Left lung (tissue), 10 donors: ENCODE measurements around the gene HIRIP3. TPM values are rescaled to one million over a fixed set of nuclear protein-coding genes. Genes with fewer than 3 reads are reported as not detected.
A peak's percentile ranks its signal among the peaks of the same experiment; 100 is the strongest.

Source experiments
- ATAC-seq: fragments of 200-7000 bp; cut with Tn5 transposase; one replicate; pipeline ENCODE4 v1.9.1; 2020; ENCODE audit warnings: moderate library complexity
- DNase-seq, 4 donors: peaks; one replicate each; pipeline ENCODE4 v3.0.0-alpha.2; 2013 to 2020
- H3K27ac ChIP-seq, 2 donors: fragments of 200-600 bp; sonication (generic) in 1 of 2; one replicate each; pipeline versions ENCODE4 v1.5.0 to v1.8.0; 2020 to 2021
- H3K27me3 ChIP-seq, 2 donors: fragments of 200-600 bp; sonication (generic) in 1 of 2; one replicate each; pipeline versions ENCODE4 v1.5.0 to v1.8.0; 2020 to 2021
- H3K36me3 ChIP-seq, 2 donors: fragments of 200-600 bp; sonication (generic) in 1 of 2; one replicate each; pipeline versions ENCODE4 v1.5.0 to v1.8.0; 2020 to 2021
- H3K4me1 ChIP-seq, 2 donors: fragments of 200-600 bp; one replicate each; pipeline ENCODE4 v1.8.0; 2021
- H3K4me3 ChIP-seq, 2 donors: fragments of 200-600 bp; sonication (generic) in 1 of 2; one replicate each; pipeline versions ENCODE4 v1.5.0 to v1.8.0; 2020 to 2021; ENCODE audit warnings: mild to moderate bottlenecking in 1 of 2
- H3K9me3 ChIP-seq, 2 donors: fragments of 200-600 bp; sonication (generic) in 1 of 2; one replicate each; pipeline versions ENCODE4 v1.5.0 to v1.8.0; 2020 to 2021
- CTCF ChIP-seq, 2 donors: fragments of 200-600 bp; sonication (generic) in 1 of 2; IDR thresholded peaks; one replicate each; pipeline versions ENCODE4 v1.5.0 to v1.8.0; 2021; ENCODE audit warnings: antibody characterized with exemption in 2 of 2
- intact Hi-C, 2 donors: fragments of 100-400 bp; cut with DNase I; formaldehyde crosslinking; loops; one replicate each; pipeline versions ENCODE4 v1.11.2 to v1.14.2; 2022
- polyA plus RNA-seq, 6 donors: library from polyadenylated mRNA; unstranded; fragments of 120-200 nt; gene quantifications; one replicate each; pipeline ENCODE4 v1.2.1, GENCODE V29; 2013; ENCODE audit not compliant: insufficient read length in 6 of 6
- total RNA-seq, 2 donors: library from RNA; stranded (reverse); fragmentation: NEBNext Ultra II Directional; extraction: Animal tissue kit (Norgen Biotek cat#: 25700); gene quantifications; one replicate each; pipeline ENCODE4 v1.2.1, GENCODE V29; 2021
- donor health status: DM: no; HTN: yes; CAD: no.
- donor health status: DM: no; HTN: no; CAD: no.

The HIRIP3 gene
- total and polyA plus RNA-seq, 8 donors: 14.4 to 20.7 (median 18.1) TPM

GRCh38 chr16:29943846-29944799 lies 51.3 kb downstream of the HIRIP3 start:
- peak overlapping the region; percentile 48 to 55 for H3K27ac ChIP-seq
- H3K27me3 ChIP-seq: no peaks in the 10 kb centered on the region
- DNase-seq (peak in 2 of 4 donors; percentile 50 to 55), ATAC-seq (peak; percentile 99)
- H3K4me1 ChIP-seq: no peaks in the 10 kb centered on the region
- no peak for TF ChIP-seq CTCF (IDR thresholded peaks at IDR 0.05)
- H3K4me3 ChIP-seq: no peak overlapping the region
- no peaks in the 10 kb centered on the region for H3K9me3 ChIP-seq
- intact Hi-C loops: no loop called here
- no peaks in the 10 kb centered on the region for H3K36me3 ChIP-seq

Other genes starting within 250 kb of the HIRIP3 start
- 10 to 100 TPM in 1 of 2 donors, 1 to 10 TPM in 1; 3.3 to 13.6 TPM for gene C16orf54, start 249.6 kb downstream of the HIRIP3 start, total RNA-seq
- gene C16orf54, start 249.6 kb downstream of the HIRIP3 start, polyA plus RNA-seq: under 1 TPM; 0.33 to 0.73 (median 0.63) TPM
- gene ZG16, start 217.4 kb downstream of the HIRIP3 start, total RNA-seq: not detected
- under 1 TPM in 5 of 6 donors, not detected in 1; 0.06 to 0.10 (median 0.07) TPM for gene ZG16, start 217.4 kb downstream of the HIRIP3 start, polyA plus RNA-seq
- gene KIF22, start 204.9 kb downstream of the HIRIP3 start, total RNA-seq: 10 to 100 TPM; 24.8 to 32.5 TPM
- gene KIF22, start 204.9 kb downstream of the HIRIP3 start, polyA plus RNA-seq: 10 to 100 TPM; 48.4 to 92.2 (median 63.9) TPM
- 100 to 1,000 TPM; 193 to 205 TPM for gene MAZ, start 189.1 kb downstream of the HIRIP3 start, total RNA-seq
- 100 to 1,000 TPM; 246 to 353 (median 292) TPM for gene MAZ, start 189.1 kb downstream of the HIRIP3 start, polyA plus RNA-seq
- gene PRRT2, start 183.4 kb downstream of the HIRIP3 start, total RNA-seq: 1 to 10 TPM in 1 of 2 donors, under 1 TPM in 1; 0.94 to 3.1 TPM
- 10 to 100 TPM in 5 of 6 donors, 1 to 10 TPM in 1; 9.0 to 15.1 (median 11.2) TPM for gene PRRT2, start 183.4 kb downstream of the HIRIP3 start, polyA plus RNA-seq
- 10 to 100 TPM; 16.4 to 23.1 TPM for gene PAGR1, start 179.5 kb downstream of the HIRIP3 start, total RNA-seq
- 10 to 100 TPM; 27.5 to 40.6 (median 30.6) TPM for gene PAGR1, start 179.5 kb downstream of the HIRIP3 start, polyA plus RNA-seq
- 100 to 1,000 TPM; 236 to 280 TPM for gene MVP, start 175.2 kb downstream of the HIRIP3 start, total RNA-seq
- 10 to 100 TPM; 12.5 to 22.8 (median 16.8) TPM for gene MVP, start 175.2 kb downstream of the HIRIP3 start, polyA plus RNA-seq
- 10 to 100 TPM; 69.5 to 84.8 TPM for gene CDIPT, start 132.4 kb downstream of the HIRIP3 start, total RNA-seq
- 10 to 100 TPM; 72.5 to 80.5 (median 78.3) TPM for gene CDIPT, start 132.4 kb downstream of the HIRIP3 start, polyA plus RNA-seq
- gene SEZ6L2, start 96.1 kb downstream of the HIRIP3 start, total RNA-seq: 10 to 100 TPM in 1 of 2 donors, 1 to 10 TPM in 1; 7.7 to 30.2 TPM
- gene SEZ6L2, start 96.1 kb downstream of the HIRIP3 start, polyA plus RNA-seq: 1 to 10 TPM; 4.9 to 6.3 (median 5.7) TPM
- gene ASPHD1, start 95.1 kb downstream of the HIRIP3 start, total RNA-seq: 10 to 100 TPM in 1 of 2 donors, 1 to 10 TPM in 1; 3.6 to 15.6 TPM
- under 1 TPM; 0.42 to 0.66 (median 0.61) TPM for gene ASPHD1, start 95.1 kb downstream of the HIRIP3 start, polyA plus RNA-seq
- gene KCTD13, start 69.4 kb downstream of the HIRIP3 start, total RNA-seq: 10 to 100 TPM; 14.8 to 20.9 TPM
- 10 to 100 TPM; 18.3 to 24.2 (median 21.3) TPM for gene KCTD13, start 69.4 kb downstream of the HIRIP3 start, polyA plus RNA-seq
- 100 to 1,000 TPM; 122 to 154 TPM for gene TMEM219, start 33.5 kb downstream of the HIRIP3 start, total RNA-seq
- 100 to 1,000 TPM; 103 to 128 (median 114) TPM for gene TMEM219, start 33.5 kb downstream of the HIRIP3 start, polyA plus RNA-seq
- 10 to 100 TPM; 61.4 to 64.5 TPM for gene TAOK2, start 21.7 kb downstream of the HIRIP3 start, total RNA-seq
- 10 to 100 TPM; 47.5 to 71.4 (median 55.0) TPM for gene TAOK2, start 21.7 kb downstream of the HIRIP3 start, polyA plus RNA-seq
- 10 to 100 TPM; 55.5 to 59.6 TPM for gene INO80E, start 624 bp upstream of the HIRIP3 start, total RNA-seq
- gene INO80E, start 624 bp upstream of the HIRIP3 start, polyA plus RNA-seq: 10 to 100 TPM; 42.1 to 59.3 (median 47.5) TPM
- 1 to 10 TPM; 2.5 to 2.7 TPM for gene DOC2A, start 15.4 kb upstream of the HIRIP3 start, total RNA-seq
- gene DOC2A, start 15.4 kb upstream of the HIRIP3 start, polyA plus RNA-seq: 1 to 10 TPM in 5 of 6 donors, under 1 TPM in 1; 0.77 to 5.1 (median 3.2) TPM
- gene C16orf92, start 27.6 kb upstream of the HIRIP3 start, total RNA-seq: not detected
- gene C16orf92, start 27.6 kb upstream of the HIRIP3 start, polyA plus RNA-seq: not detected
- under 1 TPM in 1 of 2 donors, not detected in 1; 0.29 TPM for gene TLCD3B, start 35.7 kb upstream of the HIRIP3 start, total RNA-seq
- gene TLCD3B, start 35.7 kb upstream of the HIRIP3 start, polyA plus RNA-seq: 1 to 10 TPM in 3 of 6 donors, under 1 TPM in 3; 0.28 to 1.4 (median 0.96) TPM
- 1,000 to 10,000 TPM in 1 of 2 donors, 100 to 1,000 TPM in 1; 710 to 1,105 TPM for gene ALDOA, start 70.1 kb upstream of the HIRIP3 start, total RNA-seq
- gene ALDOA, start 70.1 kb upstream of the HIRIP3 start, polyA plus RNA-seq: 100 to 1,000 TPM; 299 to 424 (median 350) TPM
- 10 to 100 TPM; 82.5 to 89.8 TPM for gene PPP4C, start 80.4 kb upstream of the HIRIP3 start, total RNA-seq
- gene PPP4C, start 80.4 kb upstream of the HIRIP3 start, polyA plus RNA-seq: 10 to 100 TPM; 62.0 to 80.8 (median 74.1) TPM
- gene TBX6, start 96.3 kb upstream of the HIRIP3 start, total RNA-seq: 1 to 10 TPM; 1.6 TPM
- 1 to 10 TPM in 5 of 6 donors, under 1 TPM in 1; 0.79 to 1.9 (median 1.8) TPM for gene TBX6, start 96.3 kb upstream of the HIRIP3 start, polyA plus RNA-seq
- 10 to 100 TPM; 57.5 to 79.5 TPM for gene YPEL3, start 100.6 kb upstream of the HIRIP3 start, total RNA-seq
- 10 to 100 TPM; 48.8 to 69.3 (median 53.6) TPM for gene YPEL3, start 100.6 kb upstream of the HIRIP3 start, polyA plus RNA-seq
- gene GDPD3, start 117.9 kb upstream of the HIRIP3 start, total RNA-seq: 1 to 10 TPM; 5.6 to 9.0 TPM
- gene GDPD3, start 117.9 kb upstream of the HIRIP3 start, polyA plus RNA-seq: 10 to 100 TPM; 11.8 to 20.3 (median 18.2) TPM
- gene MAPK3, start 127.6 kb upstream of the HIRIP3 start, total RNA-seq: 10 to 100 TPM; 70.1 to 95.1 TPM
- 100 to 1,000 TPM in 5 of 6 donors, 10 to 100 TPM in 1; 99.0 to 114 (median 106) TPM for gene MAPK3, start 127.6 kb upstream of the HIRIP3 start, polyA plus RNA-seq
- gene CORO1A, start 188.0 kb upstream of the HIRIP3 start, total RNA-seq: 100 to 1,000 TPM in 1 of 2 donors, 10 to 100 TPM in 1; 29.3 to 172 TPM
- gene CORO1A, start 188.0 kb upstream of the HIRIP3 start, polyA plus RNA-seq: 10 to 100 TPM; 16.0 to 24.4 (median 17.9) TPM
- 100 to 1,000 TPM in 1 of 2 donors, 10 to 100 TPM in 1; 59.3 to 101 TPM for gene BOLA2B, start 198.0 kb upstream of the HIRIP3 start, total RNA-seq
- 10 to 100 TPM; 12.0 to 30.4 (median 22.3) TPM for gene BOLA2B, start 198.0 kb upstream of the HIRIP3 start, polyA plus RNA-seq
- 10 to 100 TPM; 21.5 to 25.5 TPM for gene SLX1A, start 198.3 kb upstream of the HIRIP3 start, total RNA-seq
- gene SLX1A, start 198.3 kb upstream of the HIRIP3 start, polyA plus RNA-seq: 10 to 100 TPM; 20.6 to 31.0 (median 23.1) TPM
- gene SULT1A3, start 203.6 kb upstream of the HIRIP3 start, total RNA-seq: 10 to 100 TPM; 19.7 to 29.3 TPM
- gene SULT1A3, start 203.6 kb upstream of the HIRIP3 start, polyA plus RNA-seq: 10 to 100 TPM in 4 of 6 donors, 1 to 10 TPM in 2; 6.4 to 13.7 (median 11.4) TPM